Measurements from ENCODE around the gene NUDT2. TPM values are rescaled to one million over a fixed set of nuclear protein-coding genes. Genes with fewer than 3 reads are reported as not detected.

NUDT2 gene
- total RNA-seq, 4 donors from 2014 or later, result 14.1 to 55.5 (median 25.4) TPM

GRCh38 chr9:34341659-34342295 lies 12.4 kb downstream of the NUDT2 start:
- TF ChIP-seq POLR2A (IDR thresholded peaks at IDR 0.05) (no peak), CTCF (IDR thresholded peaks at IDR 0.05) (no peak), EP300 (IDR thresholded peaks at IDR 0.05) (no peak)
- Histone ChIP-seq H3K4me3 (no peak overlapping the region), H3K4me1 (peaks cover 0 to 44% (median 5%) of the 10 kb centered on the region in 4 donors), H3K9me3 (no peaks in the 10 kb centered on the region), H3K27ac (peak overlapping the region in 2 of 4 donors; percentile 24 to 40), H3K27me3 (no peaks in the 10 kb centered on the region), H3K36me3 (peaks cover 0 to 64% (median 5%) of the 10 kb centered on the region in 3 donors)
- WGBS, 2 donors, result 87 to 89% methylated on average over 7 of the region's 7 CpGs
- DNase-seq (ENCODE audit: low spot score in 2 of 2), result no peak

DNA sequence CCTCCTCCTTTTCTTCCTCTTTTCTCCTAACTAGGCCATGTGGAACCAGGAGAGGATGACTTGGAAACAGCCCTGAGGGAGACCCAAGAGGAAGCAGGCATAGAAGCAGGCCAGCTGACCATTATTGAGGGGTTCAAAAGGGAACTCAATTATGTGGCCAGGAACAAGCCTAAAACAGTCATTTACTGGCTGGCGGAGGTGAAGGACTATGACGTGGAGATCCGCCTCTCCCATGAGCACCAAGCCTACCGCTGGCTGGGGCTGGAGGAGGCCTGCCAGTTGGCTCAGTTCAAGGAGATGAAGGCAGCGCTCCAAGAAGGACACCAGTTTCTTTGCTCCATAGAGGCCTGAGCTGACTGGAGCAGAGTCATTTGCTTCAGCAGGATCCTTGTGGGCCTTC lies 13.7 kb downstream of the NUDT2 start:
- H3K27me3 ChIP-seq, result no peaks in the 10 kb centered on the region
- TF ChIP-seq CTCF (IDR thresholded peaks at IDR 0.05) (no peak), POLR2A (IDR thresholded peaks at IDR 0.05) (no peak), EP300 (IDR thresholded peaks at IDR 0.05) (peak in 1 of 2 donors; percentile 60)
- peaks cover 0 to 64% (median 5%) of the 10 kb centered on the region in 3 donors for H3K36me3 ChIP-seq
- DNase-seq (ENCODE audit: low spot score in 2 of 2), result peak; percentile 63 to 72
- no peak overlapping the region for H3K4me3 ChIP-seq
- peak overlapping the region in 3 of 4 donors; percentile 14 to 66 (median 60) for H3K27ac ChIP-seq
- 73% methylated on average over 5 of the region's 5 CpGs for WGBS, 2 donors
- no peaks in the 10 kb centered on the region for H3K9me3 ChIP-seq
- peaks cover 0 to 44% (median 4%) of the 10 kb centered on the region in 4 donors for H3K4me1 ChIP-seq

GRCh38 chr9:34343605-34344004 lies 14.2 kb downstream of the NUDT2 start:
- WGBS, 2 donors, result 43 to 69% methylated on average over 1 of the region's 1 CpG
- H3K27me3 ChIP-seq, result no peaks in the 10 kb centered on the region
- peaks cover 0 to 44% (median 4%) of the 10 kb centered on the region in 4 donors for H3K4me1 ChIP-seq
- H3K4me3 ChIP-seq, result no peak overlapping the region
- H3K36me3 ChIP-seq, result peaks cover 0 to 66% (median 5%) of the 10 kb centered on the region in 3 donors
- H3K27ac ChIP-seq, result peak overlapping the region in 3 of 4 donors; percentile 14 to 66 (median 60)
- DNase-seq (ENCODE audit: low spot score in 2 of 2), result no peak
- TF ChIP-seq CTCF (IDR thresholded peaks at IDR 0.05) (no peak), EP300 (IDR thresholded peaks at IDR 0.05) (no peak), POLR2A (IDR thresholded peaks at IDR 0.05) (no peak)
- H3K9me3 ChIP-seq, result no peaks in the 10 kb centered on the region

GRCh38 chr9:34346873-34347799 lies 17.8 kb downstream of the NUDT2 start:
- H3K27ac ChIP-seq, result no peak overlapping the region
- TF ChIP-seq CTCF (IDR thresholded peaks at IDR 0.05), result no peak
- TF ChIP-seq POLR2A (IDR thresholded peaks at IDR 0.05), result no peak
- no peak for TF ChIP-seq EP300 (IDR thresholded peaks at IDR 0.05)
- 86 to 90% methylated on average over 15 of the region's 15 CpGs for WGBS, 2 donors

DNA sequence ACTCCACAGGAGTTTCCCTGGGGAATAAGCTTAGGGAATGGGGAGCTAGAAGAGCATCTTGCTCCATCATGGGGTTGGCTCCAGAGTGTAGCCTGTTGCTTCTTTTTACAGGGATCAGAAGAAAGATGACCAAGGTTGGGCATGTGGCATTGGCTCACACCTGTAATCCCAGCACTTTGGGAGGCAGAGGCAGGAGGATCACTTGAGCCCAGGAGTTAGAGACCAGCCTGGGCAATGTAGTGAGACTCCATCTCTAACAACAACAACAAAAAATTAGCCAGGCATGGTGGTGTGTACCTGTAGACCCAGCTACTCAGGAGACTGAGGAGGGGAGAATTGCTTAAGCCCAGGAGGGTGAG lies 18.4 kb downstream of the NUDT2 start:
- Histone ChIP-seq H3K36me3 (peaks cover 0 to 41% (median 0%) of the 10 kb centered on the region in 3 donors), H3K4me3 (no peak overlapping the region), H3K27me3 (no peaks in the 10 kb centered on the region), H3K9me3 (no peaks in the 10 kb centered on the region), H3K27ac (no peak overlapping the region), H3K4me1 (peaks cover 0 to 28% (median 4%) of the 10 kb centered on the region in 4 donors)
- TF ChIP-seq EP300 (IDR thresholded peaks at IDR 0.05), result no peak
- TF ChIP-seq CTCF (IDR thresholded peaks at IDR 0.05), result no peak
- no peak for TF ChIP-seq POLR2A (IDR thresholded peaks at IDR 0.05)
- DNase-seq (ENCODE audit: low spot score in 2 of 2), result no peak

More at GRCh38 chr9:34346873-34347799, 17.8 kb downstream of the NUDT2 start:
- Histone ChIP-seq H3K36me3 (peaks cover 0 to 48% (median 0%) of the 10 kb centered on the region in 3 donors), H3K4me1 (peaks cover 0 to 34% (median 4%) of the 10 kb centered on the region in 4 donors), H3K27me3 (no peaks in the 10 kb centered on the region), H3K9me3 (no peaks in the 10 kb centered on the region), H3K4me3 (no peak overlapping the region)
- no peak for DNase-seq (ENCODE audit: low spot score in 2 of 2)

Measured in tibial nerve (tissue), 4 donors.